PFSK-1 (cell line): ENCODE results near the gene CAMSAP2.

Experiments used
- FOXP2 ChIP-seq: optimal IDR thresholded peaks from 2 replicates; pipeline ENCODE3; 2011; ENCODE audit warnings: borderline replicate concordance, control low read depth, inconsistent platforms; ENCODE audit not compliant: insufficient read depth; ENCODE audit errors: extremely low read length, extremely low read depth
- POLR2AphosphoS5 ChIP-seq: IDR thresholded peaks from 2 replicates; pipeline ENCODE4 v1.6.1; 2012; ENCODE audit warnings: low read depth, mild to moderate bottlenecking, control low read depth, low read length, moderate library complexity
- REST ChIP-seq, 2 experiments: IDR thresholded peaks; 2 replicates each; pipeline versions ENCODE4 v1.6.1 to v1.8.0; 2011 to 2012; ENCODE audit warnings: low read depth in 2 of 2, low read length in 2 of 2, control low read depth in 1 of 2, inconsistent platforms in 1 of 2, mild to moderate bottlenecking in 1 of 2, moderate library complexity in 1 of 2; ENCODE audit not compliant: insufficient read depth in 1 of 2
- SIN3A ChIP-seq: IDR thresholded peaks from 2 replicates; pipeline ENCODE4 v1.6.1; 2012; ENCODE audit warnings: mild to moderate bottlenecking, low read length, moderate library complexity, borderline replicate concordance; ENCODE audit not compliant: insufficient read depth
- TAF1 ChIP-seq: IDR thresholded peaks from 2 replicates; pipeline ENCODE4 v1.6.1; 2012; ENCODE audit warnings: low read length, control low read depth, borderline replicate concordance; ENCODE audit not compliant: insufficient read depth

Gene CAMSAP2

GRCh38 chr1:200762089-200762488 is 23.4 kb downstream of the CAMSAP2 start:
- TF ChIP-seq SIN3A: no peak
- TF ChIP-seq POLR2AphosphoS5: no peak
- no peak for TF ChIP-seq TAF1
- no peak for TF ChIP-seq FOXP2
- no peak for TF ChIP-seq REST (IDR thresholded peaks at IDR 0.05; ENCODE audit: insufficient read depth in 1 of 2, low read depth in 2 of 2, low read length in 2 of 2)

GRCh38 chr1:200767321-200767720 is 28.6 kb downstream of the CAMSAP2 start:
- TF ChIP-seq TAF1 (no peak), FOXP2 (no peak), REST (IDR thresholded peaks at IDR 0.05; ENCODE audit: insufficient read depth in 1 of 2, low read depth in 2 of 2, low read length in 2 of 2) (no peak), POLR2AphosphoS5 (no peak), SIN3A (no peak)

- TF ChIP-seq SIN3A (no peak), POLR2AphosphoS5 (no peak), FOXP2 (no peak), TAF1 (no peak), REST (IDR thresholded peaks at IDR 0.05; ENCODE audit: insufficient read depth in 1 of 2, low read depth in 2 of 2, low read length in 2 of 2) (no peak)
These were observed 33.2 kb downstream of the CAMSAP2 start for GRCh38 chr1:200771625-200772555.

GRCh38 chr1:200774311-200774710 is 35.6 kb downstream of the CAMSAP2 start:
- TF ChIP-seq SIN3A (no peak), FOXP2 (no peak), TAF1 (no peak), POLR2AphosphoS5 (no peak), REST (IDR thresholded peaks at IDR 0.05; ENCODE audit: insufficient read depth in 1 of 2, low read depth in 2 of 2, low read length in 2 of 2) (no peak)
